GM18526 (cell line): ENCODE measurements around the gene FOXL2NB.

Experiments
- POLR2A ChIP-seq: IDR thresholded peaks from 3 replicates; pipeline ENCODE4 v1.6.1; 2011; ENCODE audit not compliant: insufficient read length; ENCODE audit errors: extremely low read depth

Gene FOXL2NB

DNA sequence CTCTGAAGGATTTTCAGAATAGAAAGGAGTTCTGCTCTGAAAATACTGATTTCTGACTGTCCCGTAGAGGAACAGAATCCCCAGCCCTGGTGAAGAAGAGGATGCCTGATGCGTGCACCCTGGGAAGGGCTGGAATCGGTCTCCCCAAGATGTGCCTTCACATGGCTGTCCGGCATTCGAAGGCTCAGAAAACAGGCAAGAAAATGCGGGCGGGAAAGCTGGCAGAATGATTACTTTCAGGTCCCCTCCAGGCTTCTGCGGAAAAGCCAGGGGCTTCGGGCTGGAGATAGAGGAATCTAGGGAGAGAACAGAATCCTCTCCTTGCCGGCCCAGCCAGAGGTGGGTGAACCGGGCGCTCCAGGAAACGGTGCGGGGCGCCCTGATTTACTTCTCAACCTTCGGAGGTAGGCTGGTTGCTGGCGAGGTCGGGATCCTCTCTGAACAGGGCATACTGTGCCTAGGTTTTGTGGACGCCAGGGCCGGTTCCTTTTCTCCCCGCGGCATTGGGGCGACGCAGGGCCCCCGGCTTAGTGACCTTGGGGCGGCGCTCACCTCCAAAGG, 2.5 kb downstream of the FOXL2NB start:
- no peak for TF ChIP-seq POLR2A

DNA sequence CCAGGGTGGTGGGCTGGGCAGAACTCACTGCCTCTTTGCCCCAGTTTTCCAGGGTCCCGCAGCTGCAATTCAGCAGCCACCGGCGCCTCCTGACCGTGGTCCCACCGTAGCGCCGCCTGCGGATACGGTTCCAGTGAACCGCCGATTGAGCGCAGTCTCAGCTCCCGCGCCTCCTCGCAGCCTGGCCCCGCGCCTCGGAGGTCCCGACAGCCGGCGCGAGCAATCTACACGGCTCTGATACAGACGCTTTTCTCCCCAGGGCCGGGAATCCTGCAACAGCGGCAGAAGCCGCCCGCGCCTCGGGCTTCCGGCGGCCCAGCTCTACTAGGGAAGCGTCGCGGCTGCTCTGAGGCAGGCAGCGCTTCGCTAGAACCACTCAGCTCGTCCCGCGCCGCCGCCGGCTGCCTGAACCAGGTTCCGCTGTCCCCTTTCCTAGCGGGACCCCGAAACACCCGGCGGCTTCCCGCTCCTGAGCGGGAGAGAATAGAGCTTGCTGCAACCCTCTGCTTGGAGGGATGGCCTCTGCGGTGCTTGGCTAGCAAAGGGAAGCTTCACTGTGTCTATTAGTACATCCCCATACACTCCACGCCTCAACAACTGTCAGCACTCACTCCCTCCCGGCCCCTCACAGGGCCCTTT, 3.1 kb downstream of the FOXL2NB start:
- no peak for TF ChIP-seq POLR2A

DNA sequence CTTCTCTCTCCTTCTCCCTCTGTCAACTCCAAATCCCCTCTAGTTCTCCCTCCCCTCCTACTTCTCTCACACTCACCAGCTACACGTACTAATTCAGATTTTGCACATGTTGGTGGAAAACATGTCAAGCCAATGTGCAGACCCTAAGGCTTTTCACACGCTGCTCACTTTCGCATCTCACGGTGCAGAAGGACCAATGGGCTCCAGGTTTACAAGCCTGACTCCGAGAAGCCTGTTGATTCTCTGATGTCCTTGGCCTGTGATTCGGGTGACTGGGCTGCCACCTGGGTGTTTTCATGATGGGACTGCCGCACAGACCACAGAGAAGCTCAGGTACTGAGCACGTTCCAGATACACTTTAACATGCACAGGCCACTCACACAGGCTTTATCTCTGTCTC, 3.7 kb downstream of the FOXL2NB start:
- no peak for TF ChIP-seq POLR2A

DNA sequence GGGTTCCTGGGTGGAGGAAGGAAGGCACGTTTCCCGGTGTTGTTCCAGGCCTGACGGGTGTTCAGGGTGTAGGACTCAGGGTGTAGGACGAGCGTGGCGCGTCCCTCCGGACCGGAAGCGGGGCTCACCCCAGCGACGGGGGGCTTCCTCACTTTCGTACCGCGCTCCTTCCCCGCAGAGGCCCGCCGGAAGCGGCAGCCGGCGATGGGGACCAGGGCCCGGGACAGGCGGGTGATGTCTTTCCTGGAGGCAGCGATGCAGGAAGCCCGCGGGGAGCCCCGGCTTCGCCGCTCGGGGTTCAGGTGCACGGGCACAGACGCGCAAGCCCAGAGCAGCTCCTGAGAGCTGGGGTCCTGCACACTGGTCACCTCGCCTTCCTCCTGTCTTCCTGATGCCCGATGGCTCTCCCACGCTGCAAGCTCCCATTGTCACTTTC, 13.4 kb downstream of the FOXL2NB start:
- TF ChIP-seq POLR2A: no peak

DNA sequence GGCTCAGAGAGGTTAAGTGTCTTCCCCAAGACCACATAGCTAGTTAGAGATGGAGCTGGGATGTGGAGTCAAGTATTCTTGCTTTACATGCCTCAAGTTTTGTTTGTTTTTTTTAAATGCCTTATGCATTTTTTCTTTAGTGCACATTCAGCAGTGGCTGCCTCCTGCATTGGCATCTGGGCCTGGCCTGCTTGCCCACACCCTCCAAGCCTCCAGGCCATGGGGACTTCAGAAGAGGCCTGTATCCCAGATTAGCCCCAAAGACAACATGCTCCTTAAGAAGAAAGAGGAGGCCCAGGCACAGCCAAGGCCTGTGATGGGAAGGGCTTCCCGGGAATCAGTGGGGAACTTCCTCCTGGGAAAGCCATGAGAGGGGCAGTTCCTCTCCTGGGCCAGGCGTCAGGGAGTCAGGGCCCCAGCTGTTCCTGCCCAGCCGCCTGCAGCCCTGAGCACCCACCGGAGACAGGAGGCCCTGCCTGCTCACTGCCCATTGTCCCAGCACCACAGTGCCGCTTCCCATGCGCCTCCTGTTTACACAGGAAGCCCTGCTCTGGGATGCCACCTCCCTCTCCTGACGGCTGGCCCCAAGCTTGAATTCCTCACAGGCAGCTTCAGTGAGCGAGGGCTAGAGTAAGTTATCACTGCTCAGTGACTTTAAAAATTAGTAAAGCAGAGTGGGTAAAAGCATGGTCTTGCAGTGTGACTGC, 16.0 kb downstream of the FOXL2NB start:
- TF ChIP-seq POLR2A: no peak

DNA sequence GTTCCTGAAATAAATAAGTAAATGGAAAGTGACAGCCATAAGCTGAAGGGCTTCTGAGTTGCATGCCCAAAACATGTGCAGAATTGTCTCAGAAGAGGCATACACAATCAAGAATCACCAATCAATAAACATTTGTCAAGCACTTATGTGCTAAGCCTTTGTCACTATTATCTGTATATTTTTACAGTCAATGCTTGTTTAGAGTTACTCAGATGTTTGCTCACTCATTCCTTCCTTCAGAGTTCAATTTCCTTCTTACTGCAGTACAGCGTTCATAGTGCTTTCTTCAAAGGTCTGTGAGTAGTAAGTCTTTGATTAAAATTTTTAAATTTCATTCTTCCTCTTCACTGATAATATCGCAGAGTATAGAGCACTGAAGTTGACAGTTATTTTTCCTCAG, 17.2 kb downstream of the FOXL2NB start:
- TF ChIP-seq POLR2A: no peak

DNA sequence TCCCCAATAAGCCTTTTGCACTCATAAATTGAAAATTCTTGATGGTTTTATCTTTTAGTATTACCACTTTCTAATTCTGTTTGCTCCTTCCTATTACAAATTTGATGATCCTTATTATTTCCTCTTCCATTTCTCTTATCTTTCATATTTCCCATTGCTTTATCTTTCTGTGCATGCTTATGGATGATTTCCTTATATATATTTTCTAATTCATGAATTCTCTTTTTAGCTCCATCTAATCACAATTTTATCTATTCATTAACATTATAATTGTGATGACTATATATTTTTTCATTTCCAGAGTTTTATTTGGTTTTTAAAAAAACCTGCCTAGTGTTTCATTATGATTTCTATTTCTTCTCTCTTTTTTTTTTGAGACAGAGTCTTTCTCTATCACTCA, 17.9 kb downstream of the FOXL2NB start:
- TF ChIP-seq POLR2A: no peak

DNA sequence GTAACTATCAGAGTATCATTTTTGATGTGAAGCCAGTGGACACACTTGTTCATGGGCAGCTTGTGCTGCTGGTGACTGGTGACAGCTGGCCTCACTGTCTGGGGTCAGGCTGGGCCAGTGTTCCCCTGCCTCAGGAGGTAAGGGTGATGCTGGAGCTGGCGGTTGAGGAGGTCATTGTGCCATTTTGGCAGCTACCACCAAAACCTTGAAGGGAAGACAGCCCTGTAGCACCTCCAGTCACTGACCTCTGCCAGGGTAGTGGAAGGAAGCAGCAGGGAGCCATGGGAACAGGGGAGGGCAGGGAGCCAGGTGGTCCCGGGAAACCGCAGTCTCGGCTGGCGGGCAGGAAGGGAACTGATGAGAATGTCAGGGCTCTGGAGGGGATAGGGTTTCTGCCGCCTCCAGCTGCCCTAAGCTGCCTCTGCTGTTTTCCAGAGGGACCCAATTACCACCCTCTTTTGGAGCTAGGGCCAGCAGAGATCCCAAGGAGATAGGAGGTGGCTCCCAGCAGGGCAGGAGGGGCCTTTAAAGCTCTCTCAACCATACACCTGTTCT, 24.8 kb downstream of the FOXL2NB start:
- TF ChIP-seq POLR2A: no peak

DNA sequence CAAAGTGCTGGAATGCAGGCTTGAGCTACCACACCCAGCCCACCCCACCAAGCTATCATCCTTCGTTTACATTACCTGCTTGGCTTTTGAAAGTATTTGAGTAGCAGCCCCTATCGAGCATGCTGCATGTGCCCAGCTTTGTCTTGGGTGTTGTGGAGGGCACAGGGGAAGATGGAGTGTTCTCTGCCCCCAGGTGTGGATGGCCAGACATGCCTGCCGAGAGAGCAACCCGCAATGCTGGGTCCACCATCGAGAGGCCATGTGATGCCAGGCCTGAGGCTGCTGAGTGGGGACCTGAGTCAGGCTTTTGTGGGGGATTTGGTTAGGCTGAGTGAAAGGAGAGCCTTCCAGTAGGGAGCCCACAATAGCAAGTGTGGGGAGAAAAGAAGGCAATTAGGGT, 25.9 kb downstream of the FOXL2NB start:
- TF ChIP-seq POLR2A: no peak

DNA sequence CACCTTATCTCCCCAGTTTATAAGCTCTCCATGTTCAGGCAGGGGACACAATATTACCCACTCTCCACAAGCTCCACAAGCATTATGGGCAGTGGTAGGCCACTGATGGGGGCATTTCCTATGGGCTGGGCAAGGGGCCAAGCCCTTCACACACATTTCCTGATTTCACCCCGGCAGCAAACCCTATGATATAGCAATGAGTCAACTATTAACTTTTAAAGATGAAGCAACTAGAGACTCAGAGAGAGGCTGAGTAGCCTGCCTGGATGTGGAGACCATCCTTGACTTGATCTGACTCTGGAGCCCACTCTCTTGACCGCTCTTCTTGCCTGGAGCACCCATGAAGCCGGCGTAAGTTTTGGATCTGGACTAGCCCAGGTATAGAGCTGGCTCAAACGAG, 27.4 kb downstream of the FOXL2NB start:
- TF ChIP-seq POLR2A: no peak

DNA sequence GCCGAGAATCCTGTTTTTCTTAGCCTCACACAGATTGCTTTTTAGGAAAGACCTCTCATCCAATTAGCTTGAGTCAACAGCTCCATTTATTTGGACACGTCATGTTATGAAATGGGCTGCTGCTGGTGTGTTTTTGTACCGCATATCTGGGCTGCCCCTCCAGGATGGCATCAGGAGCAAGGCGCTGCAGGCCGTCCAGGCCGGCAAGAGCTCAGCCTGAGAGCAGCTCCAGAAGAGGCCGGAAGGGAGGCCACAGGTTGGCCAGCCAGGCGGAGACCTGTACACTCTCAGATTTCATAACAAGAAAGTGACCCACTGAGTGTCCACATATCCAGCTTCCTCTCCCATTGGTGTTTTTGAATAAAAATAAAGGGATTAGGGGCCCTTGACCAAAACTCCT, 28.3 kb downstream of the FOXL2NB start:
- TF ChIP-seq POLR2A: no peak

DNA sequence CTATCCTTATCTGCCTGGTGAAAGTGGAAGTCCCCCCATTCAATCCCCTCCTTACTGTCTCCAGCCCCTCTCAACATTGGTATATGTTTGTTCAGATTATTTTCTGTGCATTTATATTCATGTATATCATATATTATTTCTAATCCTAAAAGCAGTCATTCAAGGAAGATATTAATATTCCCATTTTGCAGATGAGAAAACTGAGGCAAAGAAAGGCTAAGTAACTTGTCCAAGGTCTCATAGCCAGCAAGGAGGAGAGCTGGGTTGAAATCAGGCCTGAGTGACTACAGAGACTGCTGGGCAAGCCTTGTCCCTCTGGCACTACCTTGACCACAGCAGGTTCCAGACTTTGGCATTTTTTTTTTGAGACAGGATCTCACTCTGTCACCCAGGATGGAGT, 29.0 kb downstream of the FOXL2NB start:
- TF ChIP-seq POLR2A: no peak

DNA sequence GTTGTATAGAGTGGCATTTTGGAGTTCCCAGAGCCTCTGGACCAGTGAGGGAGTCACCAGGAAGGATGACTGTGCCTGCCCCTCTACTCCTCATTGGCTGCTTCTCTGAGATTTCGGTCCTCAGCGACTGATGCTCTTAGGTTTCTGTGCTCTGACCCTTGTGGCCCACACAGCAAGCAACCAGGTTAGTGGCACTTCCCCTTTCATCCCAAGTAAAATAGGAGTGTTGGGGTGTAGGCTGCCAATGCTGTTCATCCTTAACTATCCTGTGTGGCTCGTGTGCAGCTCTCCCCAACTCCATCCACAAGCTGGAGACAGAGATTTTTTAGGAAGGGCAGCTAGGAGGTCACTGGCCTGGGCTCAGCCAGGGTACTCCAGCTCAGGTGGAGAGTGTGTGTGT, 37.8 kb downstream of the FOXL2NB start:
- no peak for TF ChIP-seq POLR2A

DNA sequence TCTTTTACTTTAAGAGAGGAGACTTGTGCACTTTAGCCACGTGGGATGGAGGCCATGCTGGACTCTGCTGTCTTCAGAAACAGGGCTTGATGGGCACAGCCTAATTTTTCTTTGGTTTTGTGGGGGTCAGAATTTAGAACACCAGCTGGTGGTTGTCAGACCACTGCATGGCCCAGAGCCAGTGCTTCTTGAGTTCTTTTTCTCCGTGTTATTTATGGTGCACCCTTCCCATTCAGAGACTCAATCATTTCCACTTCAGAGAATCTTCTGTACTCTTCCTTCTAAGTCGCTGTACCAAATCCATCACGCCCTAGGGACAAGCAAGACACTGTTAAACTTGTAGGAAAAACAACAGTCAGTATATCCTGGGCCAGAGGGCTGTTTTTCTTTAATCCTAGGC, 38.9 kb downstream of the FOXL2NB start:
- TF ChIP-seq POLR2A: no peak

DNA sequence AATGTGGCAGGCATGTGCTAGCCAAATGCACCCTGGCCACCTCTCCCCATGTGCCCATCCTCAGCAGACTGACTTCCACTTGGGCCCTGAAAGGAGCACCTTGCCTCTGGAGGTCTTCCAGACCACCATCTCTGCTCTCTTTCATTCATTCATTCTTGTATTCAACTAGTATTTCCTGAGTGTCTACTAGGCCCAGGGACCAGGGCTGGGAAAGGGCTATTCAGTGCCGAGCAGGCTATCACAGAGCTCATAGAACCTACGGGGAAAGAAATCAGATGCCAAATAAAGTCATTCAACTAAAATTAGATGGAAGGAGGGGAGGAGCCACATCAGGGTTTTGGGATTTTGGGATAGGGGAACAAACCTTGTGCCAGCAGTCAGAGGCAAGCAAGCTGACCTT, 40.2 kb downstream of the FOXL2NB start:
- no peak for TF ChIP-seq POLR2A

DNA sequence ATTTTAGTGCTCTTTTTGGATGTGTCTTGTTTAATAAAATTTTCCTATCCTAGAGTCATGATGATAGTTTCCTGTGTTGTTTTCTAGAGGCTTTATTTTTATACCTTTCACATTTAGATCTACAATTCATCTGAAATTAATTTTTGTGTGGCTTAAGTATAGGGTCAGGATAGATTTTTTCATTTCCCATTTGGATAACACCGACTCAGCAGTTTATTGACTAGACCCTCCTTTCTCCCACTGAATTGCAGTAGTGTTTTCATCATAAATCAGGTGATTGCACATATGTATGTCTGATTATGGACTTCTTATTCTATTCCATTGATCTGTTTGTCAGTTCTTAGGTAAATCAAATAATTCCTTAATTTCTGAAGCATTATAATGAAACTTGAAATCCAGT, 48.7 kb downstream of the FOXL2NB start:
- TF ChIP-seq POLR2A: no peak
